Fibroblast of mammary gland (primary cell): ENCODE measurements around the gene PTPRA.
"Not testable (repeated sequence)": the region's sequence is repeated elsewhere in the genome, so short reads cannot be mapped to it uniquely, and the experiment has no call there.

Source experiments
- DNase-seq: peaks from one replicate; pipeline ENCODE4 v3.0.0-alpha.2; 2010; ENCODE audit warnings: low read depth
- H3K4me3 ChIP-seq: 2 replicates; pipeline ENCODE4 v1.5.1; 2011; ENCODE audit warnings: low read depth, mild to moderate bottlenecking, low read length, moderate library complexity; ENCODE audit not compliant: control insufficient read depth
- TF ChIP-seq, protein P1 (sequence below): conservative IDR thresholded peaks from 2 replicates; pipeline ENCODE4 v1.5.1; 2011; ENCODE audit warnings: low read depth, low read length, inconsistent platforms; ENCODE audit not compliant: control insufficient read depth, insufficient read depth

Gene PTPRA

DNA sequence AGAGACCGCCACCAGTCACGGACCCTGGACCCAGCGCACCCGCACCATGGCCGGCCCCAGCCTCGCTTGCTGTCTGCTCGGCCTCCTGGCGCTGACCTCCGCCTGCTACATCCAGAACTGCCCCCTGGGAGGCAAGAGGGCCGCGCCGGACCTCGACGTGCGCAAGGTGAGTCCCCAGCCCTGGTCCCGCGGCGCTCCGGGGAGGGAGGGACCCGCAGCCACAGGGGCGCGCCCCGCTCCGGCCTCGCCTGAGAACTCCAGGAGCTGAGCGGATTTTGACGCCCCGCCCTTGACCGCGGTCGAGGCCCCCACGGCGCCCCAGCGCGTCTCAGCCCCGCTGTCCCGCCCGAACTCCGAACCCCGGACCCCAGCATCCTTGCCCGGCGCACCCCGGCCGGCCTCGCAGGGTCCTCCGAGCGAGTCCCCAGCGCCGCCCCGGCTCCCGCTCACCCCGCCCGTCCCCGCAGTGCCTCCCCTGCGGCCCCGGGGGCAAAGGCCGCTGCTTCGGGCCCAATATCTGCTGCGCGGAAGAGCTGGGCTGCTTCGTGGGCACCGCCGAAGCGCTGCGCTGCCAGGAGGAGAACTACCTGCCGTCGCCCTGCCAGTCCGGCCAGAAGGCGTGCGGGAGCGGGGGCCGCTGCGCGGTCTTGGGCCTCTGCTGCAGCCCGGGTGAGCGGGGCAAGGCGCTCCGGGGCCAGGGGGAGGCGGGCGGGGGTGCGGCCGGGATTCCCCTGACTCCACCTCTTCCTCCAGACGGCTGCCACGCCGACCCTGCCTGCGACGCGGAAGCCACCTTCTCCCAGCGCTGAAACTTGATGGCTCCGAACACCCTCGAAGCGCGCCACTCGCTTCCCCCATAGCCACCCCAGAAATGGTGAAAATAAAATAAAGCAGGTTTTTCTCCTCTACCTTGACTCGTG is 198.6 kb downstream of the PTPRA start, which contains the start of gene OXT:
TSS of gene OXT (plus strand) at position 11 of the 920 bp plus-strand sequence. CDS start at position 47, 36 bp downstream.
- no peak for DNase-seq
- no peak within 1 kb of the TSS for H3K4me3 ChIP-seq
- TF ChIP-seq, protein P1, sequence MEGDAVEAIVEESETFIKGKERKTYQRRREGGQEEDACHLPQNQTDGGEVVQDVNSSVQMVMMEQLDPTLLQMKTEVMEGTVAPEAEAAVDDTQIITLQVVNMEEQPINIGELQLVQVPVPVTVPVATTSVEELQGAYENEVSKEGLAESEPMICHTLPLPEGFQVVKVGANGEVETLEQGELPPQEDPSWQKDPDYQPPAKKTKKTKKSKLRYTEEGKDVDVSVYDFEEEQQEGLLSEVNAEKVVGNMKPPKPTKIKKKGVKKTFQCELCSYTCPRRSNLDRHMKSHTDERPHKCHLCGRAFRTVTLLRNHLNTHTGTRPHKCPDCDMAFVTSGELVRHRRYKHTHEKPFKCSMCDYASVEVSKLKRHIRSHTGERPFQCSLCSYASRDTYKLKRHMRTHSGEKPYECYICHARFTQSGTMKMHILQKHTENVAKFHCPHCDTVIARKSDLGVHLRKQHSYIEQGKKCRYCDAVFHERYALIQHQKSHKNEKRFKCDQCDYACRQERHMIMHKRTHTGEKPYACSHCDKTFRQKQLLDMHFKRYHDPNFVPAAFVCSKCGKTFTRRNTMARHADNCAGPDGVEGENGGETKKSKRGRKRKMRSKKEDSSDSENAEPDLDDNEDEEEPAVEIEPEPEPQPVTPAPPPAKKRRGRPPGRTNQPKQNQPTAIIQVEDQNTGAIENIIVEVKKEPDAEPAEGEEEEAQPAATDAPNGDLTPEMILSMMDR: no peak

DNA sequence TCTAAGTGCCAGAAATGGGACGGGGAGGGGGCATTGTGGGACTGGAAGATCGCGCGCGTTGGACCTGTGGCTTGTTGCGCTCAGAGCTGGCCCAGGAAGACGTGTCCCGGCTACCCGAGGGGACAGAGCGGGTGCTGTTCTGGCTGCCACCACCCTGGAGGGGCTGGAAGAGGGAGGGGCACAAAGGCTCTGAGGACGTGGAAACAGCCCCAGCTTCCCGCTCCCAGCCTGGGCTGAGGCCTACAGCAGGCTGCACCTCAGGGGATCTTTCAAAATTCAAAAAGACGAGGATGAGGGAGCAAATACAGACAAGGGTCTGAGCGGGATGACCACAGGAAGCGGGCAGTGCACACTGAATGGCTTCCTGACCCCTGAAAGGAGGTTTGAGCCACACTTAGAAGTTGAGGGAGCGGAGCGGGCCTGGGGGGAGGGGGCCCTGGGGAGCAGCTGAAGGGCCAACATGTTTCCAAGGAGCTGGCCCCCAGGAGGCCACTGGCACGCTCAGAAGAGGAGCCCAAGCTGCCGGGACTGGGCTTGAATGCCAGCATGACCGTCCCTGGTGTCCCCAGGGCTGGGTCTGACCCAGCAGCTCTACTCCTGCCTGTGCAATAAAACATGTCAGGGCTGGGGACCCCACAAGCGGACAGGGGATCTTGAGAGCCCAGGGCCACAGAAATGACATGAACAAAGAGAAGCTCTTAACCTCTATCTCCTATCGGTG is 199.4 kb downstream of the PTPRA start:
- DNase-seq: no peak
- TF ChIP-seq, protein P1: no peak
- H3K4me3 ChIP-seq: no peak overlapping the region

DNA sequence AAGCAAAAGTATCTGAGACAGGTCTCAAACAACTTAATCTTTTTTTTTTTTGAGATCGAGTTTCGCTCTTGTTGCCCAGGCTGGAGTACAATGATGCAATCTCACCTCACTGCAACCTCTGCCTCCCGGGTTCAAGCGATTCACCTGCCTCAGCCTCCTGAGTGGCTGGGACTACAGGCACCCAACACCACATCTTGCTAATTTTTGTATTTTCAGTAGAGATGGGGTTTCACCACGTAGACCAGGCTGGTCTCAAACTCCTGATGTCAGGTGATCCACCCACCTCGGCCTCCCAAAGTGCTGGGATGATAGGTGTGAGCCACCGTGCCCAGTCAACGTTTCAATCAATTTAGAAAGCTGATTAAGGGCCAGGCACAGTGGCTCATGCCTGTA is 200.0 kb downstream of the PTPRA start:
- not testable (repeated sequence) for DNase-seq

DNA sequence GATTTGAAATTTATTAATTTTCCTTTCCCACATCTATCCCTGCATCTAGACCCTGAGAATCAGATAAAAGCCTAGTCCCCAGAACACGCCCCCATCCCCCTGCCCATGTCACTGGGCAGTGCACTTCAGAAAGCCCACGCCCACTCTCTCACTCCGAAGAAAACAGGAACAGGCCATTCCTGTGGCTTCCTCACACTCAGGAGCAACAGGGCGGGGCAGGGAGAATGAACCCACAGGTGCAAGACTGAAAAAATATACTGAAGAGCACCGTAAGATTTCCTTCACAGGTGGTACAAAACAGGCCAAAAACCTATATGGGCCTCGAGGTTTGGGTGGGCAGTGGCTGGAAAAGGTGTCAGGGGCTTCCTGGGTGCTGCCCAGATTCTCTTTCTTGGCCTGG is 201.5 kb downstream of the PTPRA start:
- no peak for DNase-seq
- no peak overlapping the region for H3K4me3 ChIP-seq
- TF ChIP-seq, protein P1: no peak

More for the DNA sequence above, 200.0 kb downstream of the PTPRA start:
- not testable (repeated sequence) for H3K4me3 ChIP-seq

DNA sequence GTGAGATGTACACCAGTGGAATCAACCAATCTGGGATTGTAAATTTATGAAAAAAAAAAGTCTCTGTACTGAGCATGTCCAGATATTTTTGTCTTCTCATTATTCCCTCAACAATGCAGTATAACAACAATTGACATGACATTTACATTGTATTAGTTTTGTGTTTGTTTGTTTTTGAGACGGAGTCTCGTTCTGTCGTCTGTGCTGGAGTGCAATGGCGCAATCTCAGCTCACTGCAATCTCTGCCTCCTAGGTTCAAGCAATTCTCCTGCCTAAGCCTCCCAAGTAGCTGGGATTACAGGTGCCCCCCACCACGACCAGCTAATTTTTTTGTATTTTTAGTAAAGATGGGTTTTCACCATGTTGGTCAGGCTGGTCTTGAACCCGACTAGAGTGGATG is 202.0 kb downstream of the PTPRA start:
- H3K4me3 ChIP-seq: not testable (repeated sequence)

DNA sequence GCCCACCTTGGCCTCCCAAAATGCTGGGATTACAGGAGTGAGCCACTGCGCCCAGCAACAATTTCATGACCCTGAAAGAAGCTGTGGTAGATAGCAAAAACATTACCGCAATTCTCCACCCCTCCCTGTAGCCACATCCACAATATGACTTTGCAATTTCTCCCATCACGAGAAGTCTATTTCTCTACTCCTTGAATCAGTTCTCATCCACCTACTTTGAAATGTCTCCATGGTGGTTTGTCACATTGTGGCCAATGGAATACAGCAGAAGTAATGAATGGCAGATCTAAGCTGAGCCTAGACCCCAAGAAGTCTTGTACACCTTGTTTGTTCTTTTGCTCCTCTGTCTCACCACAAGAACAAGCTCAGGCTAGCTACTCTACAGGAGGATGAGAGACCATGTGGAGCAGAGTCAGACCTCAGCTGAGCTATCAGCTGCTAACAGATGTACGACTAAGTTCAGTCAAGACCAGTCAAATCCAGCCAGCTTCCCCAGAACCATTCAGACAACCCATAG is 204.4 kb downstream of the PTPRA start:
- DNase-seq: no peak
- TF ChIP-seq, protein P1: no peak
- no peak overlapping the region for H3K4me3 ChIP-seq

More for the DNA sequence above, 202.0 kb downstream of the PTPRA start:
- DNase-seq: not testable (repeated sequence)

DNA sequence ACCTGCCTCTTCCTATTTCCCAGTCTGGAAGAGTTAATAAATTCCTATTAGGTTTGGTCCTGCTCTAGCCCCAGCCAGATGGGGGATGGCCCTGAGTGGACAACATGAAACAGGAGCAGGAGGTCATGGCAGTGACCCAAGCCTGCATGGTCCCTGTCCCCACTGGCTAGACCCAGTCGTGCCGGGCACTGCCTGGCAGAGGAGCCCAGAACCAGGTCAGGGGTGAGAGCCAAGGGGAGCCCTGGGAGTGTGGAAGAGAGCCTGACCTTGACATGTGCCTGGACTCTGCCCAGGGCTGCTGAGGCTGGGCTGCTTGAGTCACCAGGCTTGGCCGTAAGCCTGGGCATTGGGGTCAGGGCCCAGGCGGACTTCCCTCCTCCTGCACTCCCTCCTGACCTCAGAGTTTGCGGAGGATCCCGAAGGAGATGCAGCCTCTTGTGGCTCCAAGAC is 207.7 kb downstream of the PTPRA start:
- H3K4me3 ChIP-seq: no peak overlapping the region
- peak; percentile 88 for DNase-seq
- TF ChIP-seq, protein P1: no peak
